GM23248 (cell line): Measurements from ENCODE around the gene KCNK5. TPM values are rescaled to one million over a fixed set of nuclear protein-coding genes. Genes with fewer than 3 reads are reported as not detected.

Experiments
- DNase-seq: peaks from one replicate; pipeline ENCODE4 v3.0.0-alpha.2; 2015
- H2AFZ ChIP-seq: fragments of 200-600 bp; sonication (generic); 2 replicates; pipeline ENCODE4 v1.6.1; 2016; ENCODE audit warnings: antibody characterized with exemption
- H3F3A ChIP-seq: fragments of 200-600 bp; sonication (generic); 2 replicates; pipeline ENCODE4 v1.6.1; 2016; ENCODE audit warnings: mild to moderate bottlenecking, antibody characterized with exemption, mixed run types; ENCODE audit not compliant: insufficient read depth
- H3K27ac ChIP-seq: fragments of 200-600 bp; sonication (generic); 2 replicates; pipeline ENCODE4 v1.5.1; 2016; ENCODE audit warnings: mild to moderate bottlenecking
- H3K27me3 ChIP-seq: fragments of 200-600 bp; sonication (generic); replicated peaks from 2 replicates; pipeline ENCODE4 v1.6.1; 2016; ENCODE audit warnings: mild to moderate bottlenecking; ENCODE audit not compliant: insufficient read depth
- H3K36me3 ChIP-seq: fragments of 200-600 bp; sonication (generic); 2 replicates; pipeline ENCODE4 v1.6.1; 2016; ENCODE audit warnings: low read depth, mild to moderate bottlenecking
- H3K4me1 ChIP-seq: fragments of 200-600 bp; sonication (generic); 2 replicates; pipeline ENCODE4 v1.6.1; 2016; ENCODE audit warnings: mild to moderate bottlenecking; ENCODE audit not compliant: insufficient read depth
- H3K4me2 ChIP-seq: fragments of 200-600 bp; sonication (generic); one replicate; pipeline ENCODE4 v1.6.1; 2016; ENCODE audit warnings: mild to moderate bottlenecking; ENCODE audit not compliant: unreplicated experiment
- H3K4me3 ChIP-seq: fragments of 200-600 bp; sonication (generic); 2 replicates; pipeline ENCODE4 v1.5.1; 2016; ENCODE audit warnings: mild to moderate bottlenecking
- H3K79me2 ChIP-seq: fragments of 200-600 bp; sonication (generic); 2 replicates; pipeline ENCODE4 v1.6.1; 2016; ENCODE audit warnings: mild to moderate bottlenecking; ENCODE audit not compliant: insufficient read depth
- H3K9ac ChIP-seq: fragments of 200-600 bp; sonication (generic); 2 replicates; pipeline ENCODE4 v1.6.1; 2016; ENCODE audit warnings: mild to moderate bottlenecking
- H3K9me2 ChIP-seq: fragments of 200-600 bp; sonication (generic); 2 replicates; pipeline ENCODE4 v1.6.1; 2016; ENCODE audit warnings: mixed run types, mild to moderate bottlenecking, moderate library complexity; ENCODE audit not compliant: insufficient read depth
- H3K9me3 ChIP-seq: fragments of 200-600 bp; sonication (generic); one replicate; pipeline ENCODE4 v1.6.1; 2017; ENCODE audit warnings: low read depth
- H4K20me1 ChIP-seq: fragments of 200-600 bp; sonication (generic); 2 replicates; pipeline ENCODE4 v1.6.0; 2016; ENCODE audit not compliant: insufficient read depth
- EZH2 ChIP-seq: fragments of 200-600 bp; sonication (generic); IDR thresholded peaks from 2 replicates; pipeline ENCODE4 v1.6.1; 2018; ENCODE audit warnings: antibody characterized with exemption, mild to moderate bottlenecking; ENCODE audit not compliant: insufficient read depth, poor library complexity, severe bottlenecking
- EZH2phosphoT487 ChIP-seq: fragments of 200-600 bp; sonication (generic); IDR thresholded peaks from 2 replicates; pipeline ENCODE4 v1.6.1; 2018; ENCODE audit warnings: antibody characterized with exemption, moderate library complexity, mild to moderate bottlenecking, low read depth; ENCODE audit not compliant: insufficient read depth
- WGBS, 2 experiments: methylation state at CpG; one replicate each; pipeline ENCODE4 v1.1.6; 2015 to 2017; ENCODE audit warnings: low lambda C conversion rate in 2 of 2, low coverage in 1 of 2; ENCODE audit errors: missing lambda C conversion rate in 2 of 2; 5-methylcytosine and 5-hydroxymethylcytosine counted together
- in situ Hi-C: fragments of 300-500 bp; cut with MboI; formaldehyde crosslinking; loops from 2 replicates; pipeline ENCODE4 v1.15.0; 2020
- polyA plus RNA-seq: library from polyadenylated mRNA; unstranded; fragments of >200 nt; fragmentation: Nextera tagmentation; extraction: Ambion mirVana; gene quantifications from 2 replicates; pipeline ENCODE4 v1.2.1, GENCODE V29; 2016
- total RNA-seq: library from RNA; depleted of rRNA; stranded (reverse); fragments of >200 nt; shearing (Covaris generic); gene quantifications from 2 replicates; pipeline ENCODE4 v1.2.3, GENCODE V29; 2014

Gene KCNK5
- total and polyA plus RNA-seq, 2 experiments from 2014 or later, result not detected

GRCh38 chr6:39260953-39261352, 31.7 kb upstream of the KCNK5 start:
- H3F3A ChIP-seq, result no peaks in the 10 kb centered on the region
- H3K4me2 ChIP-seq, result no peak overlapping the region
- H3K79me2 ChIP-seq, result no peaks in the 10 kb centered on the region
- H2AFZ ChIP-seq, result no peak overlapping the region
- WGBS, 2 experiments, result 46 to 63% methylated on average over 2 of the region's 2 CpGs
- no peak for TF ChIP-seq EZH2phosphoT487
- no peak for TF ChIP-seq EZH2
- no peaks in the 10 kb centered on the region for H3K9me3 ChIP-seq
- DNase-seq, result no peak
- no peaks in the 10 kb centered on the region for H3K36me3 ChIP-seq
- H3K27me3 ChIP-seq, result peaks cover 3% of the 10 kb centered on the region; the same call in 1 of the 2 replicates
- no peaks in the 10 kb centered on the region for H4K20me1 ChIP-seq
- no peak overlapping the region for H3K27ac ChIP-seq
- no peaks in the 10 kb centered on the region for H3K9me2 ChIP-seq
- no peaks in the 10 kb centered on the region for H3K4me1 ChIP-seq
- H3K4me3 ChIP-seq, result no peak overlapping the region
- in situ Hi-C loops, result no loop called here
- H3K9ac ChIP-seq, result no peak overlapping the region

GRCh38 chr6:39260456-39260855, 31.2 kb upstream of the KCNK5 start:
- H3K4me1 ChIP-seq, result no peaks in the 10 kb centered on the region
- H3K9ac ChIP-seq, result no peak overlapping the region
- H3K27ac ChIP-seq, result no peak overlapping the region
- H3K4me3 ChIP-seq, result no peak overlapping the region
- in situ Hi-C loops, result no loop called here
- TF ChIP-seq EZH2phosphoT487 (no peak), EZH2 (no peak)
- H3K36me3 ChIP-seq, result no peaks in the 10 kb centered on the region
- H3K27me3 ChIP-seq, result peaks cover 3% of the 10 kb centered on the region; the same call in 1 of the 2 replicates
- no peaks in the 10 kb centered on the region for H3K79me2 ChIP-seq
- H2AFZ ChIP-seq, result no peak overlapping the region
- H3F3A ChIP-seq, result no peaks in the 10 kb centered on the region
- WGBS, 2 experiments, result 61 to 62% methylated on average over 2 of the region's 2 CpGs
- no peaks in the 10 kb centered on the region for H3K9me3 ChIP-seq
- H3K4me2 ChIP-seq, result no peak overlapping the region
- no peaks in the 10 kb centered on the region for H3K9me2 ChIP-seq
- H4K20me1 ChIP-seq, result no peaks in the 10 kb centered on the region
- DNase-seq, result no peak

GRCh38 chr6:39256294-39256940, 27.1 kb upstream of the KCNK5 start:
- H3K9ac ChIP-seq, result no peak overlapping the region
- 63 to 67% methylated on average over 2 of the region's 2 CpGs for WGBS, 2 experiments
- H3K9me3 ChIP-seq, result no peaks in the 10 kb centered on the region
- H4K20me1 ChIP-seq, result no peaks in the 10 kb centered on the region
- H3K36me3 ChIP-seq, result no peaks in the 10 kb centered on the region
- no peak for DNase-seq
- in situ Hi-C loops, result no loop called here
- no peaks in the 10 kb centered on the region for H3K79me2 ChIP-seq
- TF ChIP-seq EZH2 (no peak), EZH2phosphoT487 (no peak)
- H3K4me1 ChIP-seq, result no peaks in the 10 kb centered on the region
- no peak overlapping the region for H3K27ac ChIP-seq
- H3F3A ChIP-seq, result no peaks in the 10 kb centered on the region
- H2AFZ ChIP-seq, result no peak overlapping the region
- no peaks in the 10 kb centered on the region for H3K9me2 ChIP-seq
- H3K27me3 ChIP-seq, result peaks cover 3% of the 10 kb centered on the region; the same call in 1 of the 2 replicates
- H3K4me3 ChIP-seq, result no peak overlapping the region
- H3K4me2 ChIP-seq, result no peak overlapping the region

- Histone ChIP-seq H3K9ac (no peak overlapping the region), H3K4me2 (no peak overlapping the region), H3F3A (no peaks in the 10 kb centered on the region), H3K4me1 (no peaks in the 10 kb centered on the region), H3K27ac (no peak overlapping the region), H2AFZ (no peak overlapping the region), H3K9me2 (no peaks in the 10 kb centered on the region), H3K9me3 (no peaks in the 10 kb centered on the region), H3K27me3 (peaks cover 3% of the 10 kb centered on the region; the same call in 1 of the 2 replicates), H3K36me3 (no peaks in the 10 kb centered on the region), H3K79me2 (no peaks in the 10 kb centered on the region), H4K20me1 (no peaks in the 10 kb centered on the region), H3K4me3 (no peak overlapping the region)
- 43 to 44% methylated on average over 4 of the region's 4 CpGs for whole genome bisulfite sequencing, 2 experiments
- no peak for DNase-seq
- in situ Hi-C loops, result no loop called here
- TF ChIP-seq EZH2phosphoT487 (no peak), EZH2 (no peak)
Measured at GRCh38 chr6:39254999-39255535, 25.8 kb upstream of the KCNK5 start.
